DOHH2 (cell line): ENCODE results near the gene MBTPS1.

Experiments
- H3F3A ChIP-seq: fragments of 200-600 bp; sonication (generic), shearing (Covaris generic); 2 replicates; pipeline ENCODE4 v1.6.0; 2016; ENCODE audit warnings: antibody characterized with exemption, mild to moderate bottlenecking; ENCODE audit not compliant: control insufficient read depth, insufficient read depth
- H3K27ac ChIP-seq: fragments of 200-600 bp; sonication (generic); 2 replicates; pipeline ENCODE4 v1.5.1; 2014; ENCODE audit warnings: low read depth, mild to moderate bottlenecking, low read length, moderate library complexity
- H3K27me3 ChIP-seq: fragments of 200-600 bp; sonication (generic); 2 replicates; pipeline ENCODE4 v1.6.1; 2014; ENCODE audit warnings: mild to moderate bottlenecking, low read length, mixed read lengths; ENCODE audit not compliant: control insufficient read depth
- H3K36me3 ChIP-seq: fragments of 200-600 bp; sonication (generic); 2 replicates; pipeline ENCODE4 v1.6.1; 2014; ENCODE audit warnings: mild to moderate bottlenecking, low read length, moderate library complexity, mixed read lengths; ENCODE audit not compliant: control insufficient read depth
- H3K4me1 ChIP-seq: fragments of 200-600 bp; sonication (generic); 2 replicates; pipeline ENCODE4 v1.6.1; 2014; ENCODE audit warnings: mild to moderate bottlenecking, low read length, mixed read lengths; ENCODE audit not compliant: control insufficient read depth
- H3K4me2 ChIP-seq: fragments of 200-600 bp; sonication (generic); 2 replicates; pipeline ENCODE4 v1.6.0; 2014; ENCODE audit warnings: mild to moderate bottlenecking, low read length, moderate library complexity
- H3K4me3 ChIP-seq: fragments of 200-600 bp; sonication (generic); 2 replicates; pipeline ENCODE4 v1.5.1; 2014; ENCODE audit warnings: mild to moderate bottlenecking, low read length, mixed read lengths
- H3K79me2 ChIP-seq: fragments of 200-600 bp; sonication (generic); 2 replicates; pipeline ENCODE4 v1.6.1; 2014; ENCODE audit warnings: mild to moderate bottlenecking, low read length, mixed read lengths; ENCODE audit not compliant: control insufficient read depth
- H3K9me2 ChIP-seq: fragments of 200-600 bp; sonication (generic); replicated peaks from 2 replicates; pipeline ENCODE4 v1.6.1; 2014; ENCODE audit warnings: mild to moderate bottlenecking, low read length, mixed read lengths; ENCODE audit not compliant: control insufficient read depth
- H3K9me3 ChIP-seq: fragments of 200-600 bp; sonication (generic); 2 replicates; pipeline ENCODE4 v1.6.1; 2014; ENCODE audit warnings: antibody characterized with exemption, low read length, mixed read lengths; ENCODE audit not compliant: control insufficient read depth, insufficient read depth
- H4K20me1 ChIP-seq: fragments of 200-600 bp; sonication (generic); 2 replicates; pipeline ENCODE4 v1.6.0; 2014; ENCODE audit warnings: low read depth, mild to moderate bottlenecking, antibody characterized with exemption, low read length, moderate library complexity; ENCODE audit not compliant: control insufficient read depth, insufficient read depth
- EZH2phosphoT487 ChIP-seq: fragments of 200-600 bp; sonication (generic); IDR thresholded peaks from 2 replicates; pipeline ENCODE4 v1.6.1; 2017; ENCODE audit warnings: borderline replicate concordance, mild to moderate bottlenecking, antibody characterized with exemption, low read length, moderate library complexity, mixed read lengths
- TF ChIP-seq, protein P1 (sequence below): fragments of 200-600 bp; sonication (generic); IDR thresholded peaks from one replicate; pipeline ENCODE4 v1.5.1; 2014; ENCODE audit warnings: antibody characterized with exemption, mild to moderate bottlenecking, low read depth, low read length; ENCODE audit not compliant: poor library complexity, severe bottlenecking

The MBTPS1 gene

DNA sequence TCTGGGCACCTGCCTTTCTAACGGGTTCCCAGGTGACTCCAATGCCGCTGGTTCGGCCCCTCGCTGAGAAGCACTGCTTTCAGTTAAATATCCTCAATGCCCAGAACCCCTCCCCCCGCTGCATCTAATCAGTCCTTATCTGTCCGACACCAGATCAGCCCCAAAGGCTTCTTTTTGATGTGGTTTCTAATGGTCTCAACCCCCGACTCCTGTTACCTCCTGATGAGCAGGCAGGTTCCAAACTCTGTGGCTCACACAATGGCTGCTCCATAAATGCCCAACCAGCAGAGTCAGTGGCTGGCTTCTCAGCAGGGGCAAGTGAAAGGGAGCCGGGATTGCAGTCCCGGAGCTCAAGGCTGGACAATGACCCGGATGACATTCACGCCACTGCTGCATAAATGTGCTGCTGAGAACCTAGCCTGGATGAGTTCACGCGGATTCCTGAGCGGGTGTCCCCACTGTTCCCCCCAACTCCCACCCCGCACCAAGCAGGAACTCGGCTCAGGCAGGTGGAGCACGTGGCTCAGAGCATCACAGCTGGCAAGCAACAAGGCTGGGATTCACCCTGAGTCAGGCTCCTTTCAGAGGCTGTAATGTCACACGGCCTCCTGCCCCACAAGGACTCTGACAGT, 73.1 kb downstream of the MBTPS1 start:
- Histone ChIP-seq H3K9me3 (no peaks in the 10 kb centered on the region), H3K36me3 (no peaks in the 10 kb centered on the region), H3K4me1 (no peaks in the 10 kb centered on the region), H3K79me2 (no peaks in the 10 kb centered on the region), H3K27me3 (no peaks in the 10 kb centered on the region), H3K4me3 (no peak overlapping the region), H4K20me1 (no peaks in the 10 kb centered on the region; the same call in 1 of the 2 replicates), H3K27ac (no peak overlapping the region), H3F3A (no peaks in the 10 kb centered on the region), H3K9me2 (no peaks in the 10 kb centered on the region), H3K4me2 (no peak overlapping the region)
- TF ChIP-seq, protein P1, sequence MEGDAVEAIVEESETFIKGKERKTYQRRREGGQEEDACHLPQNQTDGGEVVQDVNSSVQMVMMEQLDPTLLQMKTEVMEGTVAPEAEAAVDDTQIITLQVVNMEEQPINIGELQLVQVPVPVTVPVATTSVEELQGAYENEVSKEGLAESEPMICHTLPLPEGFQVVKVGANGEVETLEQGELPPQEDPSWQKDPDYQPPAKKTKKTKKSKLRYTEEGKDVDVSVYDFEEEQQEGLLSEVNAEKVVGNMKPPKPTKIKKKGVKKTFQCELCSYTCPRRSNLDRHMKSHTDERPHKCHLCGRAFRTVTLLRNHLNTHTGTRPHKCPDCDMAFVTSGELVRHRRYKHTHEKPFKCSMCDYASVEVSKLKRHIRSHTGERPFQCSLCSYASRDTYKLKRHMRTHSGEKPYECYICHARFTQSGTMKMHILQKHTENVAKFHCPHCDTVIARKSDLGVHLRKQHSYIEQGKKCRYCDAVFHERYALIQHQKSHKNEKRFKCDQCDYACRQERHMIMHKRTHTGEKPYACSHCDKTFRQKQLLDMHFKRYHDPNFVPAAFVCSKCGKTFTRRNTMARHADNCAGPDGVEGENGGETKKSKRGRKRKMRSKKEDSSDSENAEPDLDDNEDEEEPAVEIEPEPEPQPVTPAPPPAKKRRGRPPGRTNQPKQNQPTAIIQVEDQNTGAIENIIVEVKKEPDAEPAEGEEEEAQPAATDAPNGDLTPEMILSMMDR, result no peak
- TF ChIP-seq EZH2phosphoT487, result no peak

DNA sequence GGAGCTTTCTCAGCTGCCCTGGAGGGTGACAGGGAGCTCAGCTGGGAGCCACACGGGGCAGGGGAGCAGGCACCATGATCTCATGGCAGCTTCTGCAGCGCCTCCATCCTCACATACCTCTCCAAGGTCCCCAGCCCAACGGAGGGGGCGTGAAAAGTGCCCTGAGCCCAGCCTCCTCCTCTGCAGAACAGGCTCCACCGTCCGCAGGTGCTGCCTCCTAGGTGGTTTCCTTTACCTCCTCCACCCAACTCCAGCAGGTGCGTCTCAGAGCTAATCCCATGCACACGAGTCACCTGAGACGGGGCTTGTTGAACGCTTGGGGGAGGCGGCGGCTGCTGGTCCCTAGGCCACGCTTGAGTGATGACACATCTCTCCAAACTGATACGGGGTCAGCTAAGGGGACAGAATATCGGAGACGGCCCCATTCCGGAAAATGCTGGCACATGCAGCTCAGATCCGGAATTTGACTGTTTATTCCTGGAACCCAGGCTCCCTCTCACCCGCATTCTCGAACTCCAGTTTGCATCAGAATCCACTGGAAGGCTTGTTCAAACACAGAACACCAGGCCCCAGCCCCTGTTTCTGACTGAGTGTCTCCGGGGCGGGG, 73.8 kb downstream of the MBTPS1 start:
- Histone ChIP-seq H4K20me1 (no peaks in the 10 kb centered on the region; the same call in 1 of the 2 replicates), H3F3A (no peaks in the 10 kb centered on the region), H3K36me3 (no peaks in the 10 kb centered on the region), H3K27me3 (no peaks in the 10 kb centered on the region), H3K9me3 (no peaks in the 10 kb centered on the region), H3K9me2 (no peaks in the 10 kb centered on the region), H3K4me1 (no peaks in the 10 kb centered on the region), H3K79me2 (no peaks in the 10 kb centered on the region), H3K27ac (no peak overlapping the region), H3K4me2 (no peak overlapping the region), H3K4me3 (no peak overlapping the region)
- no peak for TF ChIP-seq EZH2phosphoT487
- TF ChIP-seq, protein P1, result no peak

DNA sequence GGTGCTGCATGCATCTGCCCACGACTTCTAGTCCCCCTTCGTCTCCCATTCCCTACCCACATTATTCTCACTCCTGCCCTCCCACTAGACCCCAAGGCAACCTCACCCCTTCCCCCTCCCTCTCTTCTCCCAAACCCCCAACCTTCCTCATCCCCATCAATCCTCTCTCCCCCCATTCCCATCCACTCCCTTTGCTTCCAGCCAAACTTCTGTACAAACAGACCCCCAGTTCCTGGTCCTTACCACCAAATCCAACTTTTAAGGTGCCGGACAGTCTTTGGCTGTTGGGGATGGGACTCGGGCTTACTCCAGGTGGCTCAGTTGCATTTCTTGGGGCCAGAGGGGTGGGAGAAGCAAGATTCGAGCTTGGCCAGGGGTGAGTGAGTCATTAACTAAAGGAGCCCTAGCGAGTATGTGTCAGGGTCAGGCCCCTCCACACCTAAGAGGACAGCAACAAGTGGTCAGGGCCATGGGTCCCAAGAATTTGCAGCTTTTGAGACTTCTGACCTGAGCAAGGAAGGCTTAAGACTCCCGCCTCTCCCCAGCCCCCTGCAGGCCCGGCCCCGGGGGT, 74.3 kb downstream of the MBTPS1 start, which contains the start of gene SLC38A8:
SLC38A8 (minus strand) TSS at position 488 of the 571 bp plus-strand sequence. CDS start 638 bp downstream, outside the sequence.
- no peak within 1 kb of the TSS for H3K4me3 ChIP-seq

More for the DNA sequence above, 74.3 kb downstream of the MBTPS1 start, which contains the start of gene SLC38A8:
- Histone ChIP-seq H3K79me2 (no peaks in the 10 kb centered on the region), H3K9me2 (no peaks in the 10 kb centered on the region), H4K20me1 (no peaks in the 10 kb centered on the region; the same call in 1 of the 2 replicates), H3K27me3 (no peaks in the 10 kb centered on the region), H3K36me3 (no peaks in the 10 kb centered on the region), H3K27ac (no peak within 1 kb of the TSS), H3K9me3 (no peaks in the 10 kb centered on the region), H3K4me2 (no peak within 1 kb of the TSS), H3K4me1 (no peaks in the 10 kb centered on the region), H3F3A (no peaks in the 10 kb centered on the region)
- TF ChIP-seq, protein P1, result no peak
- TF ChIP-seq EZH2phosphoT487, result no peak
